ENCODE measurements around the gene SPATA25.
"Not testable (repeated sequence)": the region's sequence is repeated elsewhere in the genome, so short reads cannot be mapped to it uniquely, and the experiment has no call there.

The SPATA25 gene

GRCh38 chr20:45912344-45912682 is 24.9 kb upstream of the SPATA25 start:
- DNase-seq = no peak

- no peak for DNase-seq
Measured at GRCh38 chr20:45911486-45912343, 24.3 kb upstream of the SPATA25 start, which contains the start of gene PLTP. TSS of gene PLTP (minus strand) at chr20:45912155. CDS start at chr20:45911452, 703 bp downstream.

DNA sequence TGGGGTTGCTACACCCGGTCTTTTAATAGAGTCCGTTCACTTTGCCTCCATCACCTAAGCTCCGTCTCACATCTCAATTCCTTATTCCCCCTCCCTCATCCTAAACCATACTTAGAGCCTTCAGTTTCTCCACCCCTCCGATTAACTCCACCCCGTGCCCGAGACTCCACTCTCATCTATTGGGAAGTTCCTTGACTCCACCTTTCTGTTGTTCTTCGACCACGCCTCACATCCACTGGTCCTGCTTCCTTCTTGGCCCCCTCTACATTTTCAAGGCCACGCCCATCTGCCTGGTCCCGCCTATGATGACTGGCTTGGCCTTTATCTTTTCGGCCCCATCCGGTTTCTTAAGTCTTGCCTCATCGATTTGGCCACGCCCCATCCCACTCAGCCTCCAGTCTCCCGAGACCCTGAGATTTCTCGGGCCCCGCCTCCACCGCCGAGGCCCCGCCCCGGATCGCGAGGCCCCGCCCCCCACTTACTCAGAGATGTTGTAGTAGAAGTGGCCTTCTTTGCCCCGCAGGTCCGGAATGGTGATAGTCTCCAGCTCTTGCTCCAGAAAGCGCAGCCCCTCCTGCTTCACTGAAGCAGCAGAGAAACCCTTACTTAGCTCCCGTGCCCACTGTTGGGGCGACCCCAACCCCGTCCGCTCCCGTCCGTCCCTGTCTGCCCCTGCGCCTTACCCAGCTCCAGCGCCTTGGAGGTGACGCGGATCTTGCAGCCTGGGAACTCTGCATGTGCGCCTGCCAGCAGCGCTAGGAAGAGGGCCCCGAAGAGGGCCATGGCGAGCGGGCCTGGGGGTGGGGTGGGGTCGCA is 23.5 kb upstream of the SPATA25 start:
- peak; percentile 99 for DNase-seq

DNA sequence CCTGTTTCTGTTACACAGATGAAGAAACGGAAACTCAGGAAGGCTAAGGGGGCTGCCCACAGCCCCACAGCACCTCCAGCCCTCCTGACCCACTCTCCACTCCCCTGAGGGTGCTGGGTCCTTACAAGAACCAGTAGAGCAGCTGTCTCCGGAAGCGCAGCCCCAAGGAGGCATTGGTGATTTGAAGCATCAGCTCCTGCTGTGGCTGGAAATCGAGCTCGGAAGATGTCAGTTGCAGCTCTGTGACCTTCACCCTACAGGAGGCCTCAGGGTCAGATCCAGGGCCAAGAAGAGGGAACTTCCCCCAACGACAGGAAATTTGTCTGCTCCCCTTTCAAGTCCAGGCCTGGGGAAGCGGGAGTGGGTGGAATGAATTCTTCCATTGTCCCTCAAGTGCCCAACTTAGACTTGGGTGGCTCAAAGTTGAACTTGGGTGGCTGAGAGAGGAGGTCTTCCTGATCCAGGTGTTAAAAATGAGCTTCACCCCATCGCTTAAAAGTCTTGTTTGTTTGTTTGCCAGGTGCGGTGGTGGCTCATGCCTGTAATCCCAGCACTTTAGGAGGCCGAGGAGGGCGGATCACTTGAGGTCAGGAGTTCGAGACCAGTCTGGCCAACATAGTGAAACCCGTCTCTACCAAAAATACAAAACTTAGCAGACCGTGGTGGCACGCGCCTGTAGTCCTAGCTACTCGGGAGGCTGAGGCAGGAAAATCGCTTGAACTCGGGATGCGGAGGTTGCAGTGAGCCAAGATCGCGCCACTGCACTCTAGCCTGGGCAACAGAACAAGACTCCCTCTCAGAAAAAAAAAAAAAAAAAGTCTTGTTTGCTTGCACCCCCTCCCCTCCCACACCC is 22.6 kb upstream of the SPATA25 start:
- no peak for DNase-seq

DNA sequence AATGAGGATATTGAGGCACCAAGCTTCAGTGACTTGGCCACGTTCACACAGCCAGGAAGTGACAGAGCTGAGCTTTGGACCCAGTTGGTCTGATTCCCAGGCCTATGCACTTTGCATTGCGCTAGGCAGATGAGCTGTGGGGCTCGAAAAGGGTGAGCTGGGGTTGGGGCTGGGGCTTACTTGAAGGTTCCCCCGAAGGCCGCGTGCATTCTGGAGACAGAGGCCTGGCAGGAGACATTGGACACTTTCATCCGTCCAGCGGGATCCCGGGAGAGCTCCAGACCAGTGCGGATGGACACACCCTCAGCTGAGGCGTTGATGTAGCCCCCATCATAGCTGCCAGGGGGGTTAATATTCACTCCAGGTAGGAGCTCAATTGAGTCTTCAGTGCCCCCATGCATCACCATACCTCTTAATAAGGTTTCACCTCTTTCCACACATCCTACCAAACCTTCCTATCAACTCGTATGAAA is 21.9 kb upstream of the SPATA25 start:
- DNase-seq = no peak

- DNase-seq = no peak
Measured at GRCh38 chr20:45908084-45908483, 20.7 kb upstream of the SPATA25 start.

GRCh38 chr20:45907219-45907948 is 20.0 kb upstream of the SPATA25 start:
- DNase-seq = no peak

- DNase-seq = no peak
Measured at GRCh38 chr20:45905505-45906079, 18.2 kb upstream of the SPATA25 start.

- DNase-seq = no peak
Measured at GRCh38 chr20:45904583-45905504, 17.4 kb upstream of the SPATA25 start.

DNA sequence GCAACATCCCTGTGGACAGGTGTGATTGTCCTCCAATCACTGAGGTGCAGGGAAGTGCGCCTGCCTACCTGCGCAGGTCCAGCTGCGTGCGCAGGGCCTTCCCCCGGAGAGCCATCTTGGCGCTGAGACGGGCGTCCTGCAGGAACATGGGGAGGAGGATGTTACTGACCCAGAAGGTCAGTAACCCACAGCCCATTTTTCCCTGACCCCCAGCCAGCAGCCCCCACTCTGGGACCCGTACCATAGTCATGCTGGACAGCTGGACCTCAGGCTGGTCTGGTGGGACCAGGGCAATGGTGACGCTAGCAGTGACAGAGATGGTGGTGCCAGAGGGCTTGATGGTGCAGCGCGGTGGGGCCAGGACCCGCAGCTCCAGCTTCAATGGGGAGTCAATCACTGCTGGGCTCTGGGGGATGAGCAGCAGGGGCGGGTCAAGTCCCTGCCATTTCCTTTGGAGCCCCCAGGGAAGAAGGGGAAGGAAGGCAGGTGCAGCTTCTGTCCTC is 14.8 kb upstream of the SPATA25 start:
- no peak for DNase-seq

GRCh38 chr20:45901332-45901731 is 13.9 kb upstream of the SPATA25 start:
- not testable (repeated sequence) for DNase-seq

GRCh38 chr20:45899046-45899835 is 11.8 kb upstream of the SPATA25 start:
- DNase-seq = no peak

GRCh38 chr20:45898285-45898684 is 10.9 kb upstream of the SPATA25 start:
- no peak for DNase-seq

DNA sequence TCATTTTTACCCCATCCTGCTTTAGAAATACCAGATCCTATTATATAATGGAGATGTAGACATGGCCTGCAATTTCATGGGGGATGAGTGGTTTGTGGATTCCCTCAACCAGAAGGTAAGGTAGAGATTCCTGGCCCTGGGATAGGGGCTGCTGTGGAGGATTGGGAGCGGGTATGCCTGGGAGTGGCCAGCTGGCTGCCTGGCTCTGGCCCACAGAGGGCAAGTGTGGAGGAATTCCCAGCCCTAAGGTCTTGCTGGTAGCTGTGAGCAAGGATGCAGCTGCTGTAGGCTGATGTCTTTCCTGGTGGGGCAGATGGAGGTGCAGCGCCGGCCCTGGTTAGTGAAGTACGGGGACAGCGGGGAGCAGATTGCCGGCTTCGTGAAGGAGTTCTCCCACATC is 10.3 kb upstream of the SPATA25 start:
- no peak for DNase-seq

- no peak for DNase-seq
Measured at GRCh38 chr20:45897289-45897688, 9.9 kb upstream of the SPATA25 start.

DNA sequence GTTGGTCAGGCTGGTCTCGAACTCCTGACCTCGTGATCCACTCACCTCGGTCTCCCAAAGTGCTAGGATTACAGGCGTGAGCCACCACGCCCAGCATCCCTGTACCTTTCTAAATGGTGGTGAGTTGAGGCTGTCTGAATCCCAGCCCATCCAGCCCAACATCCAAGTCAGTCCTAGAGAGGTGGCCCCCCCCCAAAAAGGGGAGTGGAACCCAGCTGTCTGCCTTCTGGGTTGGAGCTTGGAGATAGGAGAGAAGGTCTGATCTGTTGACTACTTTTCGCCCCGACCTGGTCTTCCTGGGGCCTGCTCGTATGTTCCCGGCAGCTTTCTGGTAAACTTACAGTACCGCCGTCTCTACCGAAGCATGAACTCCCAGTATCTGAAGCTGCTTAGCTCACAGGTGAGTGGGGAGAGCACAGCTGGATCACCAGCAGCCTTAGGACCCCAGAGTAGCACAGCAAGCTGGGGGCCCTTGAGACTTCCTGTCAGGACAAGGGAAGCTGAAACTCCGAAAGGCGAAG is 9.3 kb upstream of the SPATA25 start:
- DNase-seq = no peak

DNA sequence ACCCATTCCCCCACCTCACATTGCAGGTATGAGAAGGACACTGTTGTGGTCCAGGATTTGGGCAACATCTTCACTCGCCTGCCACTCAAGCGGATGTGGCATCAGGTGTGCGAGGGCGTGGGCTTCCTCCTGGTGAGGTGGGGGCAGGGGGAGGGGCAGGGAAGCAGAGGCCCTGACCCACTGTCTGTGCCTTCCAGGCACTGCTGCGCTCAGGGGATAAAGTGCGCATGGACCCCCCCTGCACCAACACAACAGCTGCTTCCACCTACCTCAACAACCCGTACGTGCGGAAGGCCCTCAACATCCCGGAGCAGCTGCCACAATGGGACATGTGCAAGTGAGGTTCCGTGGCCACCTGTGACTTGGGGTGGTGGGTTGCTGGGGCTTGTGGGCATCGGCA is 7.4 kb upstream of the SPATA25 start:
- DNase-seq = no peak

GRCh38 chr20:45893831-45894230 is 6.4 kb upstream of the SPATA25 start:
- DNase-seq = no peak

- DNase-seq = no peak
Measured at GRCh38 chr20:45892828-45893500, 5.5 kb upstream of the SPATA25 start.

Measured in SIG-M5 (cell line).